GM10266 (cell line): ENCODE data around the gene TIMM22.
"Not testable (repeated sequence)": the region's sequence is repeated elsewhere in the genome, so short reads cannot be mapped to it uniquely, and the experiment has no call there.

Experiments used
- DNase-seq: peaks from one replicate; pipeline ENCODE4 v3.0.0; 2012; ENCODE audit errors: extremely low spot score
- CTCF ChIP-seq: IDR thresholded peaks from 2 replicates; pipeline ENCODE4 v1.5.1; 2012; ENCODE audit warnings: mild to moderate bottlenecking, low read depth; ENCODE audit not compliant: control insufficient read depth, insufficient read depth; ENCODE audit errors: missing control alignments

TIMM22 gene

GRCh38 chr17:1045456-1045855 is 48.5 kb downstream of the TIMM22 start:
- no peak for TF ChIP-seq CTCF
- no peak for DNase-seq

- TF ChIP-seq CTCF = no peak
- DNase-seq = no peak
These were observed 50.4 kb downstream of the TIMM22 start for GRCh38 chr17:1047177-1047878.

- no peak for TF ChIP-seq CTCF
- no peak for DNase-seq
These were observed 51.0 kb downstream of the TIMM22 start for GRCh38 chr17:1047879-1048470.

GRCh38 chr17:1048516-1049115 is 51.7 kb downstream of the TIMM22 start:
- not testable (repeated sequence) for DNase-seq

GRCh38 chr17:1049446-1050225 is 52.7 kb downstream of the TIMM22 start:
- DNase-seq = no peak
- no peak for TF ChIP-seq CTCF

GRCh38 chr17:1050246-1050995 is 53.5 kb downstream of the TIMM22 start:
- no peak for DNase-seq
- no peak for TF ChIP-seq CTCF
